Measurements from ENCODE around the gene AADAC. TPM values are rescaled to one million over a fixed set of nuclear protein-coding genes. Genes with fewer than 3 reads are reported as not detected.
"Not testable (repeated sequence)": the region's sequence is repeated elsewhere in the genome, so short reads cannot be mapped to it uniquely, and the experiment has no call there.

The AADAC gene
- total RNA-seq, 1 experiment from 2014 or later = not detected

GRCh38 chr3:151843275-151843674, 29.4 kb downstream of the AADAC start:
- BruUV-seq (replicated peaks) = no TSS peak
- peaks cover 19% of the 10 kb centered on the region for H3K4me1 Mint-ChIP-seq (ENCODE audit: low read depth, unreplicated experiment)
- no peaks in the 10 kb centered on the region for H3K36me3 Mint-ChIP-seq (ENCODE audit: insufficient read depth, unreplicated experiment)
- no peak for TF ChIP-seq CTCF (IDR thresholded peaks at IDR 0.05; ENCODE audit: unreplicated experiment)
- no peak overlapping the region for H3K4me3 Mint-ChIP-seq (ENCODE audit: low read depth, unreplicated experiment)
- intact Hi-C loops (cut with micrococcal nuclease; ENCODE audit: unreplicated experiment) = no loop called here
- H3K27me3 Mint-ChIP-seq (ENCODE audit: unreplicated experiment) = no peaks in the 10 kb centered on the region
- no peak overlapping the region for H3K27ac Mint-ChIP-seq (ENCODE audit: unreplicated experiment)
- no peaks in the 10 kb centered on the region for H3K9me3 Mint-ChIP-seq (ENCODE audit: low read depth, unreplicated experiment)
- no peak for DNase-seq
- CTCF ChIA-PET = no interaction called here

- CTCF ChIA-PET = interaction anchor here (0.5 to 1.6 kb wide), 3 partner anchors 8 to 615 kb away, joined by 3 to 6 read pairs (median 4); no protein-coding TSS in a partner anchor
- no TSS peak for BruUV-seq (replicated peaks)
- Mint-ChIP-seq H3K27ac (ENCODE audit: unreplicated experiment) (peak overlapping the region; percentile 18), H3K4me3 (ENCODE audit: low read depth, unreplicated experiment) (no peak overlapping the region), H3K36me3 (ENCODE audit: insufficient read depth, unreplicated experiment) (no peaks in the 10 kb centered on the region), H3K9me3 (ENCODE audit: low read depth, unreplicated experiment) (peaks cover 8% of the 10 kb centered on the region), H3K27me3 (ENCODE audit: unreplicated experiment) (no peaks in the 10 kb centered on the region), H3K4me1 (ENCODE audit: low read depth, unreplicated experiment) (peaks cover 19% of the 10 kb centered on the region)
- intact Hi-C loops (cut with micrococcal nuclease; ENCODE audit: unreplicated experiment) = no loop called here
- no peak for DNase-seq
- TF ChIP-seq CTCF (IDR thresholded peaks at IDR 0.05; ENCODE audit: unreplicated experiment) = no peak
Observed at GRCh38 chr3:151845306-151845905, 31.5 kb downstream of the AADAC start.

GRCh38 chr3:151850065-151850464, 36.1 kb downstream of the AADAC start:
- Mint-ChIP-seq H3K9me3 (ENCODE audit: low read depth, unreplicated experiment) (peaks cover 13% of the 10 kb centered on the region), H3K4me1 (ENCODE audit: low read depth, unreplicated experiment) (peaks cover 12% of the 10 kb centered on the region)
- CTCF ChIA-PET; H3K4me3 Mint-ChIP-seq (ENCODE audit: low read depth, unreplicated experiment); H3K36me3 Mint-ChIP-seq (ENCODE audit: insufficient read depth, unreplicated experiment); DNase-seq; H3K27ac Mint-ChIP-seq (ENCODE audit: unreplicated experiment); BruUV-seq (replicated peaks); H3K27me3 Mint-ChIP-seq (ENCODE audit: unreplicated experiment): not testable (repeated sequence)
- intact Hi-C loops (cut with micrococcal nuclease; ENCODE audit: unreplicated experiment) = loop anchor here (10.0 kb wide), 1 partner anchor 595 kb away; no protein-coding TSS in a partner anchor

- Mint-ChIP-seq H3K27me3 (ENCODE audit: unreplicated experiment) (no peaks in the 10 kb centered on the region), H3K4me3 (ENCODE audit: low read depth, unreplicated experiment) (no peak overlapping the region), H3K27ac (ENCODE audit: unreplicated experiment) (no peak overlapping the region), H3K4me1 (ENCODE audit: low read depth, unreplicated experiment) (peaks cover 21% of the 10 kb centered on the region), H3K36me3 (ENCODE audit: insufficient read depth, unreplicated experiment) (peaks cover 9% of the 10 kb centered on the region), H3K9me3 (ENCODE audit: low read depth, unreplicated experiment) (peaks cover 13% of the 10 kb centered on the region)
- intact Hi-C loops (cut with micrococcal nuclease; ENCODE audit: unreplicated experiment) = loop anchor here (10.0 kb wide), 1 partner anchor 593 kb away; no protein-coding TSS in a partner anchor
- no peak for TF ChIP-seq CTCF (IDR thresholded peaks at IDR 0.05; ENCODE audit: unreplicated experiment)
- CTCF ChIA-PET = no interaction called here
- no peak for DNase-seq
- BruUV-seq (replicated peaks) = no TSS peak
Observed at GRCh38 chr3:151852074-151852811, 38.3 kb downstream of the AADAC start.
